Ovary (tissue), 9 donors: ENCODE results near the gene PIGZ. TPM values are rescaled to one million over a fixed set of nuclear protein-coding genes. Genes with fewer than 3 reads are reported as not detected.

ENCODE experiments used
- DNase-seq, 5 donors: peaks; one replicate each; pipeline ENCODE4 v3.0.0-alpha.2; 2019 to 2020
- H3K27ac ChIP-seq, 2 donors: fragments of 200-600 bp; one replicate each; pipeline versions ENCODE4 v1.5.1 to v1.8.0; 2019 to 2022
- H3K27me3 ChIP-seq: fragments of 200-600 bp; one replicate; pipeline ENCODE4 v1.8.0; 2022
- H3K36me3 ChIP-seq: fragments of 200-600 bp; sonication (generic); one replicate; pipeline ENCODE4 v1.5.1; 2019
- H3K4me1 ChIP-seq: one replicate; pipeline ENCODE4 v1.8.1; 2013; ENCODE audit warnings: mild to moderate bottlenecking, moderate library complexity; ENCODE audit not compliant: insufficient read depth
- H3K4me3 ChIP-seq: fragments of 200-600 bp; sonication (generic); one replicate; pipeline ENCODE4 v1.5.1; 2017
- H3K9me3 ChIP-seq, 2 donors: fragments of 200-600 bp in 1 of 2; sonication (generic) in 1 of 2; one replicate each; pipeline versions ENCODE4 v1.5.1 to v1.8.1; 2013 to 2019; ENCODE audit warnings: mild to moderate bottlenecking in 1 of 2, moderate library complexity in 1 of 2
- EP300 ChIP-seq: sonication (generic); formaldehyde crosslinking; IDR thresholded peaks from one replicate; pipeline ENCODE4 v1.6.1; 2017; ENCODE audit warnings: antibody characterized with exemption
- POLR2A ChIP-seq: fragments of 450-650 bp; IDR thresholded peaks from one replicate; pipeline ENCODE4 v1.6.1; 2017; ENCODE audit warnings: antibody characterized with exemption, mild to moderate bottlenecking, moderate library complexity
- WGBS, 3 donors: extraction: QIAGEN DNeasy Blood & Tissue Kit in 1 of 3; methylation state at CpG; one replicate each; pipeline versions ENCODE4 v1.1.5 to v1.1.7; 2013 to 2017; 5-methylcytosine and 5-hydroxymethylcytosine counted together
- intact Hi-C, 4 donors: fragments of 100-400 bp; cut with DNase I; formaldehyde crosslinking; loops; one replicate each; pipeline versions ENCODE4 v1.11.0 to v1.15.1; 2022 to 2023
- polyA plus RNA-seq, 2 donors: library from polyadenylated mRNA; stranded (reverse); fragments of 200-250 nt in 1 of 2; fragments of 350-450 nt in 1 of 2; fragmentation: Illumina TruSeq in 1 of 2; extraction: RNeasy Lipid Tissue Mini Kit (QIAGEN cat#74804) in 1 of 2; gene quantifications; one replicate each; pipeline ENCODE4 v1.2.3, GENCODE V29; 2013 to 2014
- total RNA-seq, 7 donors: library from RNA; depleted of rRNA in 2 of 7; stranded (reverse); fragments of >200 nt in 2 of 7; fragmentation: NEBNext Ultra II Directional in 3 of 7; extraction: Animal tissue kit (Norgen Biotek cat#: 25700) in 3 of 7; gene quantifications; one replicate each; pipeline versions ENCODE4 v1.1.0 to v1.2.4, GENCODE V29; 2016 to 2023
- TF ChIP-seq, protein P1 (sequence below), 3 donors: fragments of 450-650 bp in 2 of 3; fragments of 200-600 bp in 1 of 3; IDR thresholded peaks; one replicate each; pipeline versions ENCODE4 v1.5.1 to v1.8.0; 2016 to 2022; ENCODE audit warnings: antibody characterized with exemption in 3 of 3, mild to moderate bottlenecking in 1 of 3
- donor health status: DM: no; HTN: no; CAD: no; lungs with moderate emphysema.
- donor health status: DM: no; HTN: no; CAD: no.
- donor health status: Bipolar disorder and iron deficiency.
- donor health status: DM: yes; HTN: yes; CAD: no.
- donor health status: DM: no; HTN: no; CAD: no.
- donor health status: DM: yes; HTN: yes; CAD: no.

PIGZ gene
- total and polyA plus RNA-seq, 9 donors, result 0.45 to 7.4 (median 1.5) TPM; not detected in 1

- Histone ChIP-seq H3K4me3 (no peak overlapping the region), H3K27me3 (no peaks in the 10 kb centered on the region), H3K4me1 (no peaks in the 10 kb centered on the region), H3K9me3 (no peaks in the 10 kb centered on the region), H3K27ac (no peak overlapping the region), H3K36me3 (no peaks in the 10 kb centered on the region)
- TF ChIP-seq, protein P1, sequence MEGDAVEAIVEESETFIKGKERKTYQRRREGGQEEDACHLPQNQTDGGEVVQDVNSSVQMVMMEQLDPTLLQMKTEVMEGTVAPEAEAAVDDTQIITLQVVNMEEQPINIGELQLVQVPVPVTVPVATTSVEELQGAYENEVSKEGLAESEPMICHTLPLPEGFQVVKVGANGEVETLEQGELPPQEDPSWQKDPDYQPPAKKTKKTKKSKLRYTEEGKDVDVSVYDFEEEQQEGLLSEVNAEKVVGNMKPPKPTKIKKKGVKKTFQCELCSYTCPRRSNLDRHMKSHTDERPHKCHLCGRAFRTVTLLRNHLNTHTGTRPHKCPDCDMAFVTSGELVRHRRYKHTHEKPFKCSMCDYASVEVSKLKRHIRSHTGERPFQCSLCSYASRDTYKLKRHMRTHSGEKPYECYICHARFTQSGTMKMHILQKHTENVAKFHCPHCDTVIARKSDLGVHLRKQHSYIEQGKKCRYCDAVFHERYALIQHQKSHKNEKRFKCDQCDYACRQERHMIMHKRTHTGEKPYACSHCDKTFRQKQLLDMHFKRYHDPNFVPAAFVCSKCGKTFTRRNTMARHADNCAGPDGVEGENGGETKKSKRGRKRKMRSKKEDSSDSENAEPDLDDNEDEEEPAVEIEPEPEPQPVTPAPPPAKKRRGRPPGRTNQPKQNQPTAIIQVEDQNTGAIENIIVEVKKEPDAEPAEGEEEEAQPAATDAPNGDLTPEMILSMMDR (IDR thresholded peaks at IDR 0.05), result no peak
- TF ChIP-seq EP300 (no peak), POLR2A (no peak)
- intact Hi-C loops, result no loop called here
- DNase-seq, result no peak
- WGBS, 3 donors, result 90 to 94% (median 93%) methylated on average over 21 to 22 of the region's 22 CpGs
Observed at GRCh38 chr3:197014942-197015575, 46.4 kb upstream of the PIGZ start.

DNA sequence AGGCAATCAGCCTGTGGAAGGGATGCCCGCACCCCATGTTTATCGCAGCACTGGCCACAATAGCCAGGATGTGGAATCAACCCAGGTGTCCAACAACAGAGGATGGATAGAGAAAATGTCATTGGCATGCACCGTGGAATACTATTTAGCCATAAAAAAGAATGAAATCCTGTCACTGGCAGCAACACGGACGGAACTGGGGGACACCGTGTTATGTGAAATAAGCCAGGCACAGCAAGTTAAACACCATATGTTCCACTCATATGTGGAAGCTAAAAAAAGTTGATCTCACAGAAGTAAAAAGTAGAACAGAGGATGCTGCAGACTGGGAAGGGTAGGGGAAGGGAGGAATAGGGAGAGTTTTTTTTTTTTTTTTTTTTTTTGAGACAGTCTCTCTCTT is 45.4 kb upstream of the PIGZ start:
- H3K27me3 ChIP-seq, result no peaks in the 10 kb centered on the region
- TF ChIP-seq, protein P1 (IDR thresholded peaks at IDR 0.05), result no peak
- TF ChIP-seq EP300, result no peak
- TF ChIP-seq POLR2A, result no peak
- no peak overlapping the region for H3K27ac ChIP-seq
- no peak overlapping the region for H3K4me3 ChIP-seq
- H3K9me3 ChIP-seq, result no peaks in the 10 kb centered on the region
- H3K36me3 ChIP-seq, result no peaks in the 10 kb centered on the region
- intact Hi-C loops, result no loop called here
- DNase-seq, result no peak
- no peaks in the 10 kb centered on the region for H3K4me1 ChIP-seq
- WGBS, 3 donors, result 94 to 96% (median 96%) methylated on average over 6 of the region's 6 CpGs

DNA sequence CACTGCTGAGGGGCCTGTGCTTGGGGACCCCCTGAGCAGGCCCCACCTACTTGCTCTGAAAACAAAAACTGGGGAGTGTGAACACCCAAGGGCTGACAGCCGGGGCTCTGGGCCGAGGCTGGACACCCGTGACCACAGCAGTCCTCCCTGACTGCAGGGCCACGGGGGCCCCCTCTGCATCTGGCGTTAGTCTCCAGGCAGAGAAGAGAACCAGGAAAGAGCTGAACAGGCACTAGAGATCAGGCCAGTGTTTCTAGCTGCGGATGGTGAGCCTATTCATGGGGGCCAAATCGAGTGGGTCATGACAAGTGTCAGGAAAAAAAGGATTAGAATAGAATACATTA is 43.9 kb upstream of the PIGZ start:
- H3K4me3 ChIP-seq, result no peak overlapping the region
- H3K9me3 ChIP-seq, result no peaks in the 10 kb centered on the region
- H3K4me1 ChIP-seq, result no peaks in the 10 kb centered on the region
- H3K27me3 ChIP-seq, result no peaks in the 10 kb centered on the region
- no peak for DNase-seq
- H3K36me3 ChIP-seq, result no peaks in the 10 kb centered on the region
- TF ChIP-seq POLR2A (no peak), EP300 (no peak)
- TF ChIP-seq, protein P1 (IDR thresholded peaks at IDR 0.05), result no peak
- WGBS, 3 donors, result 73 to 86% (median 85%) methylated on average over 7 of the region's 7 CpGs
- H3K27ac ChIP-seq, result no peak overlapping the region
- intact Hi-C loops, result no loop called here

- no peaks in the 10 kb centered on the region for H3K36me3 ChIP-seq
- H3K9me3 ChIP-seq, result no peaks in the 10 kb centered on the region
- no peak overlapping the region for H3K4me3 ChIP-seq
- 90 to 95% (median 92%) methylated on average over 25 of the region's 25 CpGs for WGBS, 3 donors
- TF ChIP-seq, protein P1 (IDR thresholded peaks at IDR 0.05), result no peak
- TF ChIP-seq EP300 (no peak), POLR2A (no peak)
- intact Hi-C loops, result no loop called here
- DNase-seq, result no peak
- no peaks in the 10 kb centered on the region for H3K4me1 ChIP-seq
- no peaks in the 10 kb centered on the region for H3K27me3 ChIP-seq
- H3K27ac ChIP-seq, result no peak overlapping the region
Observed at GRCh38 chr3:197011780-197012539, 43.3 kb upstream of the PIGZ start.
